Nephron progenitor cell (in vitro differentiated cells): ENCODE results near the gene FIS1.

ENCODE experiments used
- DNase-seq: peaks from one replicate; pipeline ENCODE4 v3.0.0; 2021
- H3K27ac Mint-ChIP-seq: 2 replicates; pipeline ENCODE4 v1.8.0; 2021; ENCODE audit warnings: mild to moderate bottlenecking, moderate library complexity, mixed read lengths
- H3K27me3 Mint-ChIP-seq: 2 replicates; pipeline ENCODE4 v1.8.0; 2021; ENCODE audit warnings: mild to moderate bottlenecking, low read depth, mixed read lengths; ENCODE audit not compliant: poor library complexity
- H3K36me3 Mint-ChIP-seq: 2 replicates; pipeline ENCODE4 v1.8.0; 2021; ENCODE audit warnings: low read depth, mixed read lengths
- H3K4me1 Mint-ChIP-seq: 2 replicates; pipeline ENCODE4 v1.8.0; 2021; ENCODE audit warnings: mixed read lengths
- H3K4me3 Mint-ChIP-seq: 2 replicates; pipeline ENCODE4 v1.8.0; 2021; ENCODE audit warnings: mild to moderate bottlenecking, moderate library complexity, mixed read lengths
- H3K9me3 Mint-ChIP-seq: 2 replicates; pipeline ENCODE4 v1.8.0; 2021; ENCODE audit warnings: mild to moderate bottlenecking, moderate library complexity, mixed read lengths
- CTCF ChIP-seq: fragments of 200-600 bp; sonication (generic); IDR thresholded peaks from 2 replicates; pipeline ENCODE4 v1.5.0; 2021; ENCODE audit warnings: antibody characterized with exemption

The FIS1 gene

DNA sequence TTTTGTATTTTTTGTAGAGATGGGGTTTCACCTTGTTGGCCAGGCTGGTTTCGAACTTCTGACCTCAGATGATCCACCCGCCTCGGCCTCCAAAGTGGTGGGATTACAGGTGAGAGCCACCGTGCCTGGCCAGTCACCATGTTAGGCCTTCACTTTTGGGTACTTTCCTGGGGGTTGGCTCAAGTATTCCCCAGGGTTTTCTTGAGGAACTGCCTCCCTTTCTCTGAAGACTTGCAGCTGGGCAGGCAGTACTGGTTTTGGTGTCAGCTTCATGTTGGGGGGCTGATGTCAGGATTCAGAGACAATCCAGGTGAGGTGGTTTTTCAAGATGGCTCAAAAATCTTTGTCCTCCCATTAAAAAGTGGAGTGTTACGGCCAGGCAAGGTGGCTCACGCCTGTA, 19.2 kb downstream of the FIS1 start:
- Mint-ChIP-seq H3K27me3 (no peaks in the 10 kb centered on the region), H3K4me3 (no peak overlapping the region), H3K9me3 (no peaks in the 10 kb centered on the region), H3K36me3 (peaks cover 48% of the 10 kb centered on the region), H3K4me1 (peaks cover 19% of the 10 kb centered on the region), H3K27ac (no peak overlapping the region)
- DNase-seq, result no peak
- TF ChIP-seq CTCF, result no peak

- no peak for TF ChIP-seq CTCF
- Mint-ChIP-seq H3K27ac (no peak overlapping the region), H3K27me3 (no peaks in the 10 kb centered on the region), H3K9me3 (no peaks in the 10 kb centered on the region), H3K4me3 (no peak overlapping the region), H3K4me1 (peaks cover 30% of the 10 kb centered on the region), H3K36me3 (peaks cover 43% of the 10 kb centered on the region)
- DNase-seq, result no peak
These were observed 21.4 kb downstream of the FIS1 start for GRCh38 chr7:101223528-101223927.

- H3K36me3 Mint-ChIP-seq, result peaks cover 40% of the 10 kb centered on the region
- H3K27ac Mint-ChIP-seq, result peak overlapping the region; percentile 80
- H3K27me3 Mint-ChIP-seq, result peaks cover 3% of the 10 kb centered on the region
These were observed 22.5 kb downstream of the FIS1 start for GRCh38 chr7:101222275-101222830.

DNA sequence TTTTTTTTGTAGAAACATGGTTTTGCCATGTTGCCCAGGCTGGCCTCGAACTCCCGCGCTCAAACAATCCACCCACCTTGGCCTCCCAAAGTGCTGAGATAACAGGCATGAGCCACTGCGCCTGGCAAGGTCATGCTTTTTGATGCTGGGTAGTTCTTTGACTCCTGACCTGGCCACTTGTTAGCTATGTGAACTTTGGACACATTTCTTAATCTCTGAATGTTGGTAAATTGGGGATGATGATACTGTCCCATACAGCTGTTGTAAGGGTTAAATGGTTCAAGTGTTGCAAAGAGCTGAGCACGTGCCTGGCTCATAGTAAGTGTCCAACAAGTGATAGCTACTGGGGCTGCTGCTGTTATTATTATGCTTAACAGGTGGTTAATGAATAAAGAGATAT, 24.6 kb downstream of the FIS1 start:
- no peak for TF ChIP-seq CTCF
- no peaks in the 10 kb centered on the region for H3K9me3 Mint-ChIP-seq
- H3K27me3 Mint-ChIP-seq, result peaks cover 3% of the 10 kb centered on the region
- H3K27ac Mint-ChIP-seq, result no peak overlapping the region
- H3K36me3 Mint-ChIP-seq, result peaks cover 35% of the 10 kb centered on the region
- peaks cover 51% of the 10 kb centered on the region for H3K4me1 Mint-ChIP-seq
- peak overlapping the region; percentile 6 for H3K4me3 Mint-ChIP-seq
- DNase-seq, result no peak

More at GRCh38 chr7:101222275-101222830, 22.5 kb downstream of the FIS1 start:
- no peak for TF ChIP-seq CTCF
- H3K4me1 Mint-ChIP-seq, result peaks cover 36% of the 10 kb centered on the region
- no peak for DNase-seq
- no peak overlapping the region for H3K4me3 Mint-ChIP-seq
- no peaks in the 10 kb centered on the region for H3K9me3 Mint-ChIP-seq

- Mint-ChIP-seq H3K4me1 (peaks cover 51% of the 10 kb centered on the region), H3K36me3 (peaks cover 24% of the 10 kb centered on the region), H3K27me3 (peaks cover 3% of the 10 kb centered on the region), H3K4me3 (peak overlapping the region; percentile 97), H3K9me3 (no peaks in the 10 kb centered on the region), H3K27ac (peak overlapping the region; percentile 97)
- DNase-seq, result no peak
- TF ChIP-seq CTCF, result no peak
These were observed 26.4 kb downstream of the FIS1 start for GRCh38 chr7:101218236-101219125.
